Heart right ventricle (tissue), 16 donors: ENCODE results near the gene SLC1A2. TPM values are rescaled to one million over a fixed set of nuclear protein-coding genes. Genes with fewer than 3 reads are reported as not detected.

Experiments used
- ATAC-seq, 8 donors: fragments of 200-7000 bp; cut with Tn5 transposase; one replicate each; pipeline ENCODE4 v1.9.1; 2020; ENCODE audit warnings: mild to moderate bottlenecking in 8 of 8, moderate library complexity in 8 of 8, moderate number of reproducible peaks in 1 of 8
- DNase-seq, 2 donors: peaks; one replicate each; pipeline ENCODE4 v3.0.0-alpha.2; 2020
- H3K27ac ChIP-seq, 10 donors: fragments of 200-600 bp; sonication (generic) in 2 of 10; one replicate each; pipeline versions ENCODE4 v1.5.0 to v1.8.0; 2020 to 2022; ENCODE audit warnings: mild to moderate bottlenecking in 3 of 10
- H3K27me3 ChIP-seq, 7 donors: fragments of 200-600 bp; one replicate each; pipeline ENCODE4 v1.8.0; 2021 to 2022; ENCODE audit warnings: mild to moderate bottlenecking in 2 of 7
- H3K36me3 ChIP-seq, 9 donors: fragments of 200-600 bp; sonication (generic) in 1 of 9; one replicate each; pipeline versions ENCODE4 v1.5.0 to v1.8.0; 2020 to 2022; ENCODE audit warnings: mild to moderate bottlenecking in 2 of 9
- H3K4me1 ChIP-seq, 9 donors: fragments of 200-600 bp; sonication (generic) in 1 of 9; one replicate each; pipeline versions ENCODE4 v1.5.0 to v1.8.0; 2020 to 2022; ENCODE audit warnings: mild to moderate bottlenecking in 4 of 9
- H3K4me3 ChIP-seq, 10 donors: fragments of 200-600 bp; sonication (generic) in 2 of 10; one replicate each; pipeline versions ENCODE4 v1.5.0 to v1.8.0; 2020 to 2022; ENCODE audit warnings: mild to moderate bottlenecking in 7 of 10, moderate library complexity in 2 of 10
- H3K9me3 ChIP-seq, 11 donors: fragments of 200-600 bp in 10 of 11; sonication (generic) in 2 of 11; one replicate each; pipeline versions ENCODE4 v1.5.0 to v1.8.0; 2013 to 2022; ENCODE audit warnings: mild to moderate bottlenecking in 2 of 11, control low read depth in 1 of 11, moderate library complexity in 1 of 11
- WGBS, 2 donors: extraction: QIAGEN DNeasy Blood & Tissue Kit; methylation state at CpG; one replicate each; pipeline ENCODE4 v1.1.7; 2013; ENCODE audit warnings: inconsistent platforms in 1 of 2; 5-methylcytosine and 5-hydroxymethylcytosine counted together
- intact Hi-C, 10 donors: fragments of 100-400 bp; cut with DNase I; formaldehyde crosslinking; loops; one replicate each; pipeline versions ENCODE4 v1.11.1 to v1.14.2; 2022
- polyA plus RNA-seq, 2 donors: library from polyadenylated mRNA; stranded (reverse); fragments of 200-250 nt; gene quantifications; one replicate each; pipeline ENCODE4 v1.2.3, GENCODE V29; 2013
- total RNA-seq, 10 donors: library from RNA; stranded (reverse); fragmentation: NEBNext Ultra II Directional in 3 of 10; extraction: Animal tissue kit (Norgen Biotek cat#: 25700) in 3 of 10; gene quantifications; one replicate each; pipeline versions ENCODE4 v1.2.1 to v1.2.4, GENCODE V29; 2021 to 2023
- TF ChIP-seq, protein P1 (sequence below), 9 donors: fragments of 200-600 bp; sonication (generic) in 2 of 9; IDR thresholded peaks; one replicate each; pipeline versions ENCODE4 v1.5.0 to v1.8.0; 2021 to 2022; ENCODE audit warnings: antibody characterized with exemption in 9 of 9, mild to moderate bottlenecking in 5 of 9, moderate library complexity in 1 of 9
- donor health status: Arrhythmogenic right ventricular cardiomyopathy.
- donor health status: ischemic (EF 13 %, LVEDD 7.1; RV severe dilation, severe dysfunction).
- donor health status: healthy with polysubstance abuse.
- donor health status: DM: no; HTN: yes; CAD: no.
- donor health status: DM: no; HTN: no; CAD: no.
- donor health status: ischemic (EF 25% LVEDD 6.9; RV normal size, moderate dysfunction).
- donor health status: ischemic (EF 25% LVEDD 5.7; RV mildly dilated, moderate dysfunction).
- donor health status: healthy.
- donor health status: DM: yes; HTN: yes; CAD: no.
- donor health status: Ischemic cardiomyopathy.
- donor health status: ischemic (EF 35%, LVEDD 5.7; RV mildly dilated, moderate dysfunction).
- donor health status: nonischemic (EF 11% LVEDD 7.7; RV severe dilation, severe dysfunction).
- donor health status: DM: yes; HTN: yes; CAD: no.
- donor health status: PGD.
- donor health status: ischemic (EF 29% LVEDD 5.4; RV normal size, mild dysfunction).
- donor health status: nonischemic (EF 23%, LVEDD 6.1; RV moderate dilation, normal function).

The SLC1A2 gene
- total and polyA plus RNA-seq, 12 donors = 0.29 to 25.8 (median 3.4) TPM

DNA sequence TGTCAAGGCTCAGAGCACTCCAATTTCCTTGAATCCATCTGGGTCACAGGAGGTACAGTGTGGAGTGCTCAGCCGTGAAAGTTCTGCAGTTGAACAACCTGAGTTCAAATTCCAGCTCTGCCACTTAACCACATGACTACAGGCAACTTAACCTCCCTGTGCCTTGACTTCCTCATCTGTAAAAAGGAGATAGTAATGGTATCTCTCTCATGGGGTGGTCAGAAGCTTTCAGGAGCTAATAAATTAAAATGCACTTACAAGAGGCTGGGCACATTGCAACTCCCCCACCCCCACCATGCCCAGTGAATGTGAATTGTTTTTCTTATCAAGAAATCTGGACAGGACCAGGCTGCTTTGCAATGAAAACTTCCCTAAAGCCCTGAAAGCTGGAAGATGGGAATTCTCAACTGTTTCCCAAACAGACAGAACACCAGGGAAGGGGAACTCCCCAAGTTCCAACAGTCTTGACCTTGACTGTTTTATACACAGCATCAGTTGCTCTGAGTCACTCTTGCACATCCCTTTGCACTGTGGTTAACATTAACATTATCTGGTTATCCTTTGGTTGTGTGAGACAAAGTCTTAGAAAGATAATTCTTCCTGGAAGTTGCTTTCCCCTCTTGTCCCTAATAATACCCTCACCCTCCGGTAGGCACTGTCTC is 137.0 kb downstream of the SLC1A2 start:
- H3K4me3 ChIP-seq = no peak overlapping the region
- peaks cover 3 to 25% (median 15%) of the 10 kb centered on the region in 9 donors for H3K4me1 ChIP-seq
- intact Hi-C loops = no loop called here
- no peaks in the 10 kb centered on the region for H3K36me3 ChIP-seq
- ATAC-seq = peak in 5 of 8 donors; percentile 19 to 58 (median 35)
- TF ChIP-seq, protein P1, sequence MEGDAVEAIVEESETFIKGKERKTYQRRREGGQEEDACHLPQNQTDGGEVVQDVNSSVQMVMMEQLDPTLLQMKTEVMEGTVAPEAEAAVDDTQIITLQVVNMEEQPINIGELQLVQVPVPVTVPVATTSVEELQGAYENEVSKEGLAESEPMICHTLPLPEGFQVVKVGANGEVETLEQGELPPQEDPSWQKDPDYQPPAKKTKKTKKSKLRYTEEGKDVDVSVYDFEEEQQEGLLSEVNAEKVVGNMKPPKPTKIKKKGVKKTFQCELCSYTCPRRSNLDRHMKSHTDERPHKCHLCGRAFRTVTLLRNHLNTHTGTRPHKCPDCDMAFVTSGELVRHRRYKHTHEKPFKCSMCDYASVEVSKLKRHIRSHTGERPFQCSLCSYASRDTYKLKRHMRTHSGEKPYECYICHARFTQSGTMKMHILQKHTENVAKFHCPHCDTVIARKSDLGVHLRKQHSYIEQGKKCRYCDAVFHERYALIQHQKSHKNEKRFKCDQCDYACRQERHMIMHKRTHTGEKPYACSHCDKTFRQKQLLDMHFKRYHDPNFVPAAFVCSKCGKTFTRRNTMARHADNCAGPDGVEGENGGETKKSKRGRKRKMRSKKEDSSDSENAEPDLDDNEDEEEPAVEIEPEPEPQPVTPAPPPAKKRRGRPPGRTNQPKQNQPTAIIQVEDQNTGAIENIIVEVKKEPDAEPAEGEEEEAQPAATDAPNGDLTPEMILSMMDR (IDR thresholded peaks at IDR 0.05) = no peak
- H3K9me3 ChIP-seq = no peaks in the 10 kb centered on the region
- no peak for DNase-seq
- no peaks in the 10 kb centered on the region for H3K27me3 ChIP-seq
- peak overlapping the region in 7 of 10 donors; percentile 9 to 78 (median 56) for H3K27ac ChIP-seq
- 66 to 79% methylated on average over 2 of the region's 2 CpGs for WGBS, 2 donors

DNA sequence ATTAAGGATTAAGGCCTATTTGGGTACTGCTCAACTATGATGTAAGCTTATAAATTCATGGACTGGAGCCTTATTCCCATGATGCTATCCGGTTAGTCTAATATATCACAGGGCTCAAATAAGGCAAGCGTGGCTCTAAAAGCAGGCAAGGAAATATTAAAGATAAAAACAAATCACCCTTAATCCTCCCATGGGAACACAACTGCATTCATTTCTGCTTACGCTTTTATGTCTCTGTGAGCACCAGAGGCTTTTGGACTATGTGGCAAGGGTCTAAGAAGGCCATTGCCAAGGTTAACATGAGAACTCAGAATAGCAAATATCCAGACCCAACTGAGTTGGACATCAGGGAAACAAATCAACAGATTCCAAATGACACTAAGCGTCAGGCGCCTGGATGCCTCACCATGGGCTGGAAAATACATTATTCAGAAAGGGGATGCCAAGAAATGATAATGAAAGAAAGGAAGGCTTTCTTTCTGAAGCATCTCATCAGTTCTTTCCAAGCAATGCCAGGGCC is 138.1 kb downstream of the SLC1A2 start:
- 46 to 51% methylated on average over 5 of the region's 5 CpGs for WGBS, 2 donors
- intact Hi-C loops = no loop called here
- TF ChIP-seq, protein P1 (IDR thresholded peaks at IDR 0.05) = no peak
- peak; percentile 55 to 82 (median 72) for ATAC-seq
- Histone ChIP-seq H3K4me3 (no peak overlapping the region), H3K4me1 (peaks cover 3 to 25% (median 15%) of the 10 kb centered on the region in 9 donors), H3K36me3 (no peaks in the 10 kb centered on the region), H3K9me3 (no peaks in the 10 kb centered on the region), H3K27ac (peak overlapping the region in 8 of 10 donors; percentile 9 to 78 (median 60)), H3K27me3 (no peaks in the 10 kb centered on the region)
- peak in 1 of 2 donors; percentile 23 for DNase-seq

DNA sequence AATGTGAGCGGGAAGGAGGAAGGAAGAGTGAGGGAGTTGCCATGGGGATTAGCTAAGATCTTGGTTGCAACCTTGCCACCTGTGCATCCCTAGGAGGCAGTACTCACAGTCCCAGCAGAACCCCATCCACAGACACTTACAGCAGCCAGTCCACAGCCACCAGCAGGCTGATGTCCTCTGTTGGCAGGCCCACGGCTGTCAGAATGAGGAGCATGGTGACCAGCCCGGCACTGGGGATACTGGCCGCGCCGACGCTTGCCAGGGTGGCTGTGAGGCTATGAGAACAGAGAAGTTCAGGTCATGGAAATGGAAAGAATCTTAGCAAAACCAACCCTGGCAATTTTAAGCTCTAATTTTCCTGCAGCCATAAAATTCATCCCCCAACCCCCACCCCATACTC is 138.6 kb downstream of the SLC1A2 start:
- Histone ChIP-seq H3K36me3 (no peaks in the 10 kb centered on the region), H3K4me3 (no peak overlapping the region), H3K4me1 (peaks cover 3 to 28% (median 15%) of the 10 kb centered on the region in 9 donors), H3K27me3 (no peaks in the 10 kb centered on the region), H3K27ac (peak overlapping the region in 8 of 10 donors; percentile 22 to 78 (median 42)), H3K9me3 (no peaks in the 10 kb centered on the region)
- peak in 2 of 8 donors; percentile 20 to 22 for ATAC-seq
- no peak for DNase-seq
- 97 to 98% methylated on average over 7 of the region's 7 CpGs for WGBS, 2 donors
- TF ChIP-seq, protein P1 (IDR thresholded peaks at IDR 0.05) = no peak
- intact Hi-C loops = no loop called here

DNA sequence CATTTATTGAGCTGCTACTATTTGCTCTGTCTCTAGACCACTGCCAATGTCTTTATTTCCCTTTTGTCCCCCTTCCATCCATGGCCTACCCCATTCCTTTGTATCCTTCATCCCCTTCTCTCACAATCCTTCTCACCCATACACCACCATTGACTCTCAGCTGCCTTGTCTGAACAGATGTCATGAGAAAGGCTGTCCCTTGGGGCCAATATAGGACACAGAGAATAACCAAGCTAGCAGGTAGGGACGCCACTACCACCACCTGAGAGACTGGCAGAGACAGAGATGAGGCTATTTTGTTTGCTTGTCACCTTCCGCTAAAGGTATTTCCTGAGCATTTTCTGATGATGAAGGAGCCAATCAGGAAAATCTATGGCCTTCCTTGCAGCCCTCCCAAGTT is 141.5 kb downstream of the SLC1A2 start:
- 90 to 99% methylated on average over 2 of the region's 2 CpGs for WGBS, 2 donors
- ATAC-seq (no peak), DNase-seq (no peak)
- no peaks in the 10 kb centered on the region for H3K27me3 ChIP-seq
- peaks cover 3 to 36% (median 16%) of the 10 kb centered on the region in 9 donors for H3K4me1 ChIP-seq
- no peak overlapping the region for H3K4me3 ChIP-seq
- H3K9me3 ChIP-seq = no peaks in the 10 kb centered on the region
- H3K36me3 ChIP-seq = no peaks in the 10 kb centered on the region
- H3K27ac ChIP-seq = no peak overlapping the region
- intact Hi-C loops = no loop called here
- TF ChIP-seq, protein P1 (IDR thresholded peaks at IDR 0.05) = no peak
